ENCODE results near the gene MAP4.

DNA sequence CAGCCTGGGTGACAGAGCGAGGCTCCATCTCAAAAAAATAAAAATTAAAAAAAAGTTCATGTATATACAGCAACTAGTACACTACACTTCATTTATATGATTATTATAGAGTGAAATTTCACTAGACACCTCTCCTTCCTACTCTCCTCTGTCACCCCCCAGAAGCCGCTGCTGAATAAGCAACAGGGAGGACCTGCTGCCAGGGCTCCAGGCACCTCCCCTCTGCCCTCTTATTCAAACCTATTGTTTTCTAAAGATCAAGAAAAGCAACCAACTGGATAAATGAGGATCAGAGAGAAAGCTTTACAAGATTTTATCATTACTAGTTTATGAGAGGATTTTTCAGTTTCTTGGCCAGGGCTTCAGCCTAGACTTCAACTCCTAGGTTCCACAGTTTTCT lies 141.8 kb downstream of the MAP4 start:
- no peak for TF ChIP-seq POLR2A (IDR thresholded peaks at IDR 0.05; ENCODE audit: low read length)
- TF ChIP-seq GATA1 (IDR thresholded peaks at IDR 0.05; ENCODE audit: low read depth, low read length), result no peak

Data from erythroblast (primary cell).